Mucosa of descending colon (tissue), 3 donors: ENCODE results near the gene CPNE9. TPM values are rescaled to one million over a fixed set of nuclear protein-coding genes. Genes with fewer than 3 reads are reported as not detected.

Experiments
- ATAC-seq: fragments of 200-7000 bp; cut with Tn5 transposase; one replicate; pipeline ENCODE4 v1.9.1; 2020; ENCODE audit warnings: mild to moderate bottlenecking, moderate library complexity
- DNase-seq, 3 donors: peaks; one replicate each; pipeline ENCODE4 v3.0.0-alpha.2; 2020
- H3K36me3 ChIP-seq: fragments of 200-600 bp; one replicate; pipeline ENCODE4 v1.8.0; 2021; ENCODE audit warnings: low read depth, mild to moderate bottlenecking
- H3K4me1 ChIP-seq: fragments of 200-600 bp; one replicate; pipeline ENCODE4 v1.8.0; 2021; ENCODE audit warnings: low read depth, mild to moderate bottlenecking
- H3K4me3 ChIP-seq: fragments of 200-600 bp; one replicate; pipeline ENCODE4 v1.8.0; 2021; ENCODE audit warnings: mild to moderate bottlenecking
- H3K9me3 ChIP-seq: fragments of 200-600 bp; one replicate; pipeline ENCODE4 v1.8.0; 2021; ENCODE audit warnings: mild to moderate bottlenecking
- intact Hi-C, 2 donors: fragments of 100-400 bp; cut with DNase I in 1 of 2; cut with micrococcal nuclease in 1 of 2; formaldehyde crosslinking; loops; one replicate each; pipeline versions ENCODE4 v1.11.0 to v1.11.1; 2022; cut with DNase I, micrococcal nuclease
- total RNA-seq, 3 donors: library from RNA; stranded (reverse); fragmentation: NEBNext Ultra II Directional in 2 of 3; extraction: Animal tissue kit (Norgen Biotek cat#: 25700) in 2 of 3; gene quantifications; one replicate each; pipeline versions ENCODE4 v1.2.1 to v1.2.4, GENCODE V29; 2021 to 2023
- TF ChIP-seq, protein P1 (sequence below): fragments of 200-600 bp; IDR thresholded peaks from one replicate; pipeline ENCODE4 v1.8.0; 2022; ENCODE audit warnings: antibody characterized with exemption, mild to moderate bottlenecking
- donor health status: DM: no; HTN: no; CAD: no; lungs with moderate emphysema.
- donor health status: DM: no; HTN: no; CAD: no.
- donor health status: DM: no; HTN: yes; CAD: no.

The CPNE9 gene
- total RNA-seq, 3 donors from 2014 or later = 0.70 TPM; not detected in 2

- DNase-seq (no peak), ATAC-seq (no peak)
- no peak overlapping the region for H3K4me3 ChIP-seq
- H3K9me3 ChIP-seq = no peaks in the 10 kb centered on the region
- intact Hi-C loops = no loop called here
- H3K36me3 ChIP-seq = peaks cover 4% of the 10 kb centered on the region
- TF ChIP-seq, protein P1, sequence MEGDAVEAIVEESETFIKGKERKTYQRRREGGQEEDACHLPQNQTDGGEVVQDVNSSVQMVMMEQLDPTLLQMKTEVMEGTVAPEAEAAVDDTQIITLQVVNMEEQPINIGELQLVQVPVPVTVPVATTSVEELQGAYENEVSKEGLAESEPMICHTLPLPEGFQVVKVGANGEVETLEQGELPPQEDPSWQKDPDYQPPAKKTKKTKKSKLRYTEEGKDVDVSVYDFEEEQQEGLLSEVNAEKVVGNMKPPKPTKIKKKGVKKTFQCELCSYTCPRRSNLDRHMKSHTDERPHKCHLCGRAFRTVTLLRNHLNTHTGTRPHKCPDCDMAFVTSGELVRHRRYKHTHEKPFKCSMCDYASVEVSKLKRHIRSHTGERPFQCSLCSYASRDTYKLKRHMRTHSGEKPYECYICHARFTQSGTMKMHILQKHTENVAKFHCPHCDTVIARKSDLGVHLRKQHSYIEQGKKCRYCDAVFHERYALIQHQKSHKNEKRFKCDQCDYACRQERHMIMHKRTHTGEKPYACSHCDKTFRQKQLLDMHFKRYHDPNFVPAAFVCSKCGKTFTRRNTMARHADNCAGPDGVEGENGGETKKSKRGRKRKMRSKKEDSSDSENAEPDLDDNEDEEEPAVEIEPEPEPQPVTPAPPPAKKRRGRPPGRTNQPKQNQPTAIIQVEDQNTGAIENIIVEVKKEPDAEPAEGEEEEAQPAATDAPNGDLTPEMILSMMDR = no peak
- peaks cover 6% of the 10 kb centered on the region for H3K4me1 ChIP-seq
Measured at GRCh38 chr3:9682096-9682495, 21.5 kb upstream of the CPNE9 start.

GRCh38 chr3:9683426-9683825 is 20.2 kb upstream of the CPNE9 start:
- H3K4me3 ChIP-seq = no peak overlapping the region
- no peak for ATAC-seq
- intact Hi-C loops = no loop called here
- TF ChIP-seq, protein P1 = no peak
- H3K9me3 ChIP-seq = no peaks in the 10 kb centered on the region
- peaks cover 6% of the 10 kb centered on the region for H3K4me1 ChIP-seq
- no peak for DNase-seq
- peaks cover 13% of the 10 kb centered on the region for H3K36me3 ChIP-seq

DNA sequence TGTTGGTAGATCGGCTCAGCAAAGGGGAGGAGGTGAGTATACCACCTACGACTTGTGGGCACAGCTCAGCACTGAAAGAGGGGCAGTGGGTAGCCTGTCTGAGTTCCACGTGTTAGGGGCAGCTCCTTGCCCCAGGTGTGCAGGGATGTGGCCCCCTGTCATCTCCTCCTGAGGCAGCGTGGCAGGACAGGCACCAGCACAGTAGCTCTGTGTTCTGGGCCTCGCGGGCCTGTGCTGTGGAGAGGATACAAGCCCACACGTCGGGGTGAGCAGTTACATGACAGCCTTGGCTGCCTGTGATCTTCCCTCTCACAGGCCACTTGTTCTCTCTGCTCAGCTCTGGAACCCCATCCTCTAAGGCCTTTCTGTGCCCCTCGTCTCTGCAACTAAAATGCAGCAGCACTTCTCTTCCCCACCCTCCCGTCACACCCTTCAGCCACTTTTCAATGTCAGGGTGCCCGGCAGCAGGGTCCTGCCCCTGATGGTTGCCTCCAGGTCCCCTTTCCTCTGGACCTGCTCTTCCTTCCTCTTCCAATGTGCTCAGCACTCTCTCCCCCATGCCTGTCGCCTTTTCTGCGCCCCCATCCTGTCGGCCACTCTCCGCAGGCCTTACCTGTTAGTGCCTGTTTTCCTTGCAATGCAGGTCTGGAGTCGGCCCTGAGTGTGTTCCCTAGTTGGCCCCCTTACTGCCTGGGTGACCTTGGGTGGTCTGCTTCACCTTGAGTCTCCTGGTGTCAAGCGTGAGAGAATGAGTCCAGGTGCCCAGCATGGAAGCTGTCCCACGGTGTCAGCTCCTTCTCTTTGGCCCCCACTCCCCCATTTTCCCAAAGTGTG is 18.2 kb upstream of the CPNE9 start:
- peaks cover 6% of the 10 kb centered on the region for H3K4me1 ChIP-seq
- TF ChIP-seq, protein P1 = no peak
- H3K9me3 ChIP-seq = no peaks in the 10 kb centered on the region
- DNase-seq (no peak), ATAC-seq (no peak)
- H3K36me3 ChIP-seq = peaks cover 13% of the 10 kb centered on the region
- intact Hi-C loops = no loop called here
- H3K4me3 ChIP-seq = no peak overlapping the region

DNA sequence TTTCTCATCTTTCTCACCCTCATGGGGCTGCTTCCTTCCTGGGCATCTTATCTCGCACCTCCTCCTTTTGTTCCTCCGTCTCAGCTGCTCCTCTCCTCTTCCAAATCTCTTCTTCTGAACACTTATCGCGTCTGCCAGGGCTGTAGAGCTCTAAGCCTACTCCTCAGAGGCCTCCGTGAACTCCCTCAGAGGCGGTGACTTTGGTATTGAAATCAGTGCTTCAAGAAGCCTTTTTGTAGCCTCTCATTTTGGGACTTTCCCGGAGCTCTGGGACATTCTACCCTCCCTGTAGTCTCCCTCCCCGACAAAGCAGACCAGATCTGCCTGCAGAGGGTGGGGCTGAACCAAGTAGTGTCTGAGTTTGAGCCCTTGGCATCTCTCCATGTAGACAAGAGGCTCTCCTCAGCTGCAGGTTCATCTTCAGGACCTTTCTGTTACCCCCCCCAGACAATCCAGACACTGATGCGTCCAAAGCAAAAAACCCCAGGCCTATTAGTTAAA is 17.5 kb upstream of the CPNE9 start:
- peaks cover 13% of the 10 kb centered on the region for H3K36me3 ChIP-seq
- H3K4me3 ChIP-seq = no peak overlapping the region
- ATAC-seq (no peak), DNase-seq (no peak)
- no peaks in the 10 kb centered on the region for H3K9me3 ChIP-seq
- intact Hi-C loops = no loop called here
- TF ChIP-seq, protein P1 = no peak
- H3K4me1 ChIP-seq = peaks cover 6% of the 10 kb centered on the region

DNA sequence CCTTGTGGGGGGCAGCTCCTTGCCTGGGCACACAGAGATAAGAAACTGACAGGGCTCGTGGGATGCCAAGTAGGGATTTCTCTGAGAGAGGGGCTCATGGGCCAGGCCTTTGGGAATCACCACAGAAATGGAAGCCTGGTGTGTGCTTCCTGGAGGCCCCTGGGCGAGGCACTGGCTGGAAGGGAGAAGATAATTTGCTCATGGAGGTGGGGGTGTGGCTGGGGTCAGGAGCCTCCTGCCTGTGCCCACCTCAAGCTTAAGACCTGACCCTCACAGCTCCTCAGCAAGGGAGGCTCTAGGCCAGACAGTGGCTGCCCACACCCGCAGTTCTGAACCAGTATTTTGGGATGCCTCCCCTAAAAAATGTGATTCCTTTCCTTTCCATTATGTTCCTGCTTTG is 16.9 kb upstream of the CPNE9 start:
- TF ChIP-seq, protein P1 = no peak
- peaks cover 2% of the 10 kb centered on the region for H3K4me1 ChIP-seq
- intact Hi-C loops = no loop called here
- ATAC-seq (no peak), DNase-seq (no peak)
- H3K9me3 ChIP-seq = no peaks in the 10 kb centered on the region
- H3K36me3 ChIP-seq = peaks cover 13% of the 10 kb centered on the region
- H3K4me3 ChIP-seq = no peak overlapping the region
